HG02938 (cell line): Measurements from ENCODE around the gene LTBP1.
"Not testable (repeated sequence)": the region's sequence is repeated elsewhere in the genome, so short reads cannot be mapped to it uniquely, and the experiment has no call there.

Source experiments
- ATAC-seq: cut with Tn5 transposase; IDR thresholded peaks from one replicate; pipeline ENCODE4 v1.9.1; 2021; ENCODE audit warnings: mild to moderate bottlenecking, moderate library complexity; ENCODE audit not compliant: unreplicated experiment

Gene LTBP1

GRCh38 chr2:33368524-33368923, 421.8 kb downstream of the LTBP1 start:
- ATAC-seq = not testable (repeated sequence)

GRCh38 chr2:33369191-33369590, 422.4 kb downstream of the LTBP1 start:
- ATAC-seq = no peak

GRCh38 chr2:33370636-33371265, 424.0 kb downstream of the LTBP1 start:
- ATAC-seq = no peak

- ATAC-seq = no peak
These were observed 424.7 kb downstream of the LTBP1 start for GRCh38 chr2:33371304-33372090.

GRCh38 chr2:33372940-33373553, 426.3 kb downstream of the LTBP1 start:
- ATAC-seq = peak; percentile 51

GRCh38 chr2:33373986-33374385, 427.2 kb downstream of the LTBP1 start:
- no peak for ATAC-seq

GRCh38 chr2:33375054-33375453, 428.3 kb downstream of the LTBP1 start:
- ATAC-seq = no peak

- no peak for ATAC-seq
These were observed 430.3 kb downstream of the LTBP1 start for GRCh38 chr2:33377048-33377447.

GRCh38 chr2:33378556-33379210, 431.9 kb downstream of the LTBP1 start:
- no peak for ATAC-seq

- no peak for ATAC-seq
These were observed 433.4 kb downstream of the LTBP1 start for GRCh38 chr2:33380001-33380609.

- ATAC-seq = no peak
These were observed 434.0 kb downstream of the LTBP1 start for GRCh38 chr2:33380719-33381118.

GRCh38 chr2:33381301-33381858, 434.6 kb downstream of the LTBP1 start:
- no peak for ATAC-seq

GRCh38 chr2:33383855-33384598, 437.3 kb downstream of the LTBP1 start:
- no peak for ATAC-seq

- no peak for ATAC-seq
These were observed 437.8 kb downstream of the LTBP1 start for GRCh38 chr2:33384599-33384961.

GRCh38 chr2:33388996-33389395, 442.2 kb downstream of the LTBP1 start:
- ATAC-seq = no peak

- ATAC-seq = not testable (repeated sequence)
These were observed 442.9 kb downstream of the LTBP1 start for GRCh38 chr2:33389695-33390094.

- ATAC-seq = no peak
These were observed 444.9 kb downstream of the LTBP1 start for GRCh38 chr2:33391529-33392255.

- ATAC-seq = no peak
These were observed 445.6 kb downstream of the LTBP1 start for GRCh38 chr2:33392366-33392765.

- no peak for ATAC-seq
These were observed 448.3 kb downstream of the LTBP1 start for GRCh38 chr2:33395034-33395433.
